Kidney epithelial cell (primary cell): ENCODE data around the gene AKNA. TPM values are rescaled to one million over a fixed set of nuclear protein-coding genes. Genes with fewer than 3 reads are reported as not detected.

ENCODE experiments used
- DNase-seq: peaks from one replicate; pipeline ENCODE4 v3.0.0-alpha.2; 2010; ENCODE audit warnings: low read depth
- H3K27me3 ChIP-seq: 2 replicates; pipeline ENCODE4 v1.6.0; 2011; ENCODE audit warnings: low read length; ENCODE audit not compliant: control insufficient read depth, insufficient read depth
- H3K36me3 ChIP-seq: 2 replicates; pipeline ENCODE4 v1.5.1; 2011; ENCODE audit warnings: low read length; ENCODE audit not compliant: control insufficient read depth, insufficient read depth
- H3K4me3 ChIP-seq: 2 replicates; pipeline ENCODE4 v1.5.1; 2011; ENCODE audit warnings: low read depth, mild to moderate bottlenecking, control low read depth, low read length
- total RNA-seq: library from RNA; depleted of rRNA; stranded (reverse); fragments of >200 nt; gene quantifications from 2 replicates; pipeline ENCODE4 v1.2.3, GENCODE V29; 2015
- TF ChIP-seq, protein P1 (sequence below): IDR thresholded peaks from 2 replicates; pipeline ENCODE4 v1.5.1; 2011; ENCODE audit warnings: mild to moderate bottlenecking, moderate library complexity, low read length, control low read depth, inconsistent platforms; ENCODE audit not compliant: insufficient read depth, poor library complexity, severe bottlenecking

AKNA gene, protein sequence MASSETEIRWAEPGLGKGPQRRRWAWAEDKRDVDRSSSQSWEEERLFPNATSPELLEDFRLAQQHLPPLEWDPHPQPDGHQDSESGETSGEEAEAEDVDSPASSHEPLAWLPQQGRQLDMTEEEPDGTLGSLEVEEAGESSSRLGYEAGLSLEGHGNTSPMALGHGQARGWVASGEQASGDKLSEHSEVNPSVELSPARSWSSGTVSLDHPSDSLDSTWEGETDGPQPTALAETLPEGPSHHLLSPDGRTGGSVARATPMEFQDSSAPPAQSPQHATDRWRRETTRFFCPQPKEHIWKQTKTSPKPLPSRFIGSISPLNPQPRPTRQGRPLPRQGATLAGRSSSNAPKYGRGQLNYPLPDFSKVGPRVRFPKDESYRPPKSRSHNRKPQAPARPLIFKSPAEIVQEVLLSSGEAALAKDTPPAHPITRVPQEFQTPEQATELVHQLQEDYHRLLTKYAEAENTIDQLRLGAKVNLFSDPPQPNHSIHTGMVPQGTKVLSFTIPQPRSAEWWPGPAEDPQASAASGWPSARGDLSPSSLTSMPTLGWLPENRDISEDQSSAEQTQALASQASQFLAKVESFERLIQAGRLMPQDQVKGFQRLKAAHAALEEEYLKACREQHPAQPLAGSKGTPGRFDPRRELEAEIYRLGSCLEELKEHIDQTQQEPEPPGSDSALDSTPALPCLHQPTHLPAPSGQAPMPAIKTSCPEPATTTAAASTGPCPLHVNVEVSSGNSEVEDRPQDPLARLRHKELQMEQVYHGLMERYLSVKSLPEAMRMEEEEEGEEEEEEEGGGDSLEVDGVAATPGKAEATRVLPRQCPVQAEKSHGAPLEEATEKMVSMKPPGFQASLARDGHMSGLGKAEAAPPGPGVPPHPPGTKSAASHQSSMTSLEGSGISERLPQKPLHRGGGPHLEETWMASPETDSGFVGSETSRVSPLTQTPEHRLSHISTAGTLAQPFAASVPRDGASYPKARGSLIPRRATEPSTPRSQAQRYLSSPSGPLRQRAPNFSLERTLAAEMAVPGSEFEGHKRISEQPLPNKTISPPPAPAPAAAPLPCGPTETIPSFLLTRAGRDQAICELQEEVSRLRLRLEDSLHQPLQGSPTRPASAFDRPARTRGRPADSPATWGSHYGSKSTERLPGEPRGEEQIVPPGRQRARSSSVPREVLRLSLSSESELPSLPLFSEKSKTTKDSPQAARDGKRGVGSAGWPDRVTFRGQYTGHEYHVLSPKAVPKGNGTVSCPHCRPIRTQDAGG (N-terminal part only)
- total RNA-seq, result 34.6 and 40.5 TPM in 2 replicates

GRCh38 chr9:114387680-114388356 lies at the start of gene AKNA:
AKNA (minus strand) TSS chr9:114387982; CDS start chr9:114381333, 6,649 bp downstream.
- peak within 1 kb of the TSS; percentile 58 for H3K4me3 ChIP-seq
- no peaks in the 10 kb centered on the region for H3K27me3 ChIP-seq
- no peak for DNase-seq
- TF ChIP-seq, protein P1, sequence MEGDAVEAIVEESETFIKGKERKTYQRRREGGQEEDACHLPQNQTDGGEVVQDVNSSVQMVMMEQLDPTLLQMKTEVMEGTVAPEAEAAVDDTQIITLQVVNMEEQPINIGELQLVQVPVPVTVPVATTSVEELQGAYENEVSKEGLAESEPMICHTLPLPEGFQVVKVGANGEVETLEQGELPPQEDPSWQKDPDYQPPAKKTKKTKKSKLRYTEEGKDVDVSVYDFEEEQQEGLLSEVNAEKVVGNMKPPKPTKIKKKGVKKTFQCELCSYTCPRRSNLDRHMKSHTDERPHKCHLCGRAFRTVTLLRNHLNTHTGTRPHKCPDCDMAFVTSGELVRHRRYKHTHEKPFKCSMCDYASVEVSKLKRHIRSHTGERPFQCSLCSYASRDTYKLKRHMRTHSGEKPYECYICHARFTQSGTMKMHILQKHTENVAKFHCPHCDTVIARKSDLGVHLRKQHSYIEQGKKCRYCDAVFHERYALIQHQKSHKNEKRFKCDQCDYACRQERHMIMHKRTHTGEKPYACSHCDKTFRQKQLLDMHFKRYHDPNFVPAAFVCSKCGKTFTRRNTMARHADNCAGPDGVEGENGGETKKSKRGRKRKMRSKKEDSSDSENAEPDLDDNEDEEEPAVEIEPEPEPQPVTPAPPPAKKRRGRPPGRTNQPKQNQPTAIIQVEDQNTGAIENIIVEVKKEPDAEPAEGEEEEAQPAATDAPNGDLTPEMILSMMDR, result no peak
- H3K36me3 ChIP-seq, result no peaks in the 10 kb centered on the region

DNA sequence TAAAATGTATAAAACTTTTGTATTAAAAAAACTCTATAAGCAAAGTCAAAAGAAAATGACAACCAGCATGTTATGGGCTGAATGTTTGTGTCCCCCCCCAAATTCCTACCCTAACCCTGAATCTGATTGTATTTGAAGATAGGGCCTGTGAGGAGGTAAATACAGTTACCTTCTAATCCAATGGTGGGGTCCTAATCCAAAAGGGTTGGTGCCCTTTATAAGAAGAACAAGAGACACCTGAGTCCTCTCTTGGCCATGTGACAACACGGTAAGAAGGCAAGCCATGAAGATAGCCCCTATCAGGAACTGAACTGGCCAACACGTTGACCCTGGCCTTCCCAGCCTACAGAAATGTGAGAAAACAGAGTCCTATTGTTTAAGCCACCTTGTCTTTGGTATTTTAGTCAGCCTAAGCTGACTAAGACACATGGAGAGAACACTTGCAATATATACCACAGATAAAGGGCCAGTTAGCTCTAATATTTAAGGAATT lies 49.7 kb upstream of the AKNA start:
- no peak for DNase-seq
- TF ChIP-seq, protein P1, result no peak
- H3K36me3 ChIP-seq, result no peaks in the 10 kb centered on the region
- H3K27me3 ChIP-seq, result no peaks in the 10 kb centered on the region
- H3K4me3 ChIP-seq, result no peak overlapping the region

DNA sequence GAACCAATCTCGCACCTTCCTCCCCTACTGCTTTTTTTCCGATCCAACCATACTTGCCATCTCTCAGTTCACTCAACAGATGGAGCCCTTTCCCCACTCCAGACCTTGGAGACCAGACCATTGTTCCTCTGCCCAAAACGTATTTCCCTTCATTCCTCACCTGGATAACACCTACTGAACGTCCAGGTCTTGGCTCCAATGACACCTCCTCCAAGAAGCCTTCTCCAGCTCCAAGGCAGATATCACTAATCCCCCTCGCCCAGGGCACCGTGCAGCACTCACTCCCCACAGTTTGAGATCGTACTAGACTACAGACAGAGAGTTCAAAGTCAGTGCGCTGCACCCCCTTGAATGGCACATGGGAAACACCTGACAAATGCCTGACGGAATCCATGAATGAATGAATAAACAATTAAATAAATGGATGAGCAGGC lies 47.1 kb upstream of the AKNA start:
- no peak for DNase-seq
- TF ChIP-seq, protein P1, result peak; percentile 81
- no peaks in the 10 kb centered on the region for H3K36me3 ChIP-seq

DNA sequence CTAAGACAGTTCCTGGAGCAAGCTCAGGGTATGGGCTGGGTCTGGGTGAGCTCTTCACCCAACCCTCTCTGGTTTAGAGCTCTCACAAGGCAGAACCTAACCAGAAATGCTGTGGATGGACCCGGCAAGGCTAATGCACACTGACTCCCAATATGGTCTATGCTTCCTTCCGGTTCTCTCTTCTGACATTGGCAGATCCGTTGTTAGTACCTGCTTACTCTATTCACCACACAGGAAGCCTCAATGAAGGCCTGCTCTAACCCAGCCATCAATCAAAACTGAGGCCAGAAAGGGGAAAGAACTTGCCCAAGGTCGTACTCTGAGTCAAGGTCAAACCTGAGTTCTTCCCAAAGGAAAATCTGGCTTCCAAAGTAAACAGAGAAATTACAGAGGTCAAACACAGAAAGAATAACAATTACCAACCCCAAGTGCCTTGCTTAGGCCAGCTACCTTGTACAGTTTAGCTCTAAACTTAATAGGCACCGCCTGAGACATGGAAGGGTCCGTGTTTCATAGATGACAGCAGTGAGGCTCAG lies 46.0 kb upstream of the AKNA start:
- H3K36me3 ChIP-seq, result no peaks in the 10 kb centered on the region
- TF ChIP-seq, protein P1, result no peak

More for the DNA sequence above, 47.1 kb upstream of the AKNA start:
- H3K4me3 ChIP-seq, result no peak overlapping the region
- H3K27me3 ChIP-seq, result no peaks in the 10 kb centered on the region

DNA sequence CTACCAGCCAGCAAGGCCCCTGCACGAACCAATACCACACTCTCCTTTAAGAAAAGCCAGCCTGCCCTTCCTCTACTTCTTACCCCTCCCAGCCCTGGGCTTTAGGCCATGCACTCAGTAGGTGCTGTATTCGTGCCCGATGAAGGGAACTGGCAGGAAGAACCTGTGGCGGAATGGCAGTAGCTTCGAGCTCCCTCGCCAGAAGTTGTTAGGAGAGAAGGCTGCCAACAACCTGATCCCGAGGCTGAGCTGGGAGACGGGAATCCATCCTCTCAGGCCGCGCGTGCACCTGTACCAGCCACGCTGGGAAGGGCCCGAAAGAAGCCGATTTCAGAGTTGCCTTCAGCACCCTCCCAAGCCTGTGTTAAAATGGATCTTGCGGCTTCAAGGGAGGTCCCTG lies 45.3 kb upstream of the AKNA start:
- no peak overlapping the region for H3K4me3 ChIP-seq
- no peaks in the 10 kb centered on the region for H3K36me3 ChIP-seq
- DNase-seq, result no peak
- TF ChIP-seq, protein P1, result no peak
- H3K27me3 ChIP-seq, result no peaks in the 10 kb centered on the region

More for the DNA sequence above, 46.0 kb upstream of the AKNA start:
- Histone ChIP-seq H3K27me3 (no peaks in the 10 kb centered on the region), H3K4me3 (no peak overlapping the region)
- DNase-seq, result no peak
